HK-2 (cell line): ENCODE data around the gene CAPN12.
"Not testable (repeated sequence)": the region's sequence is repeated elsewhere in the genome, so short reads cannot be mapped to it uniquely, and the experiment has no call there.

ENCODE experiments used
- DNase-seq: peaks from one replicate; pipeline ENCODE4 v3.0.0-alpha.2; 2018; ENCODE audit not compliant: unreplicated experiment

The CAPN12 gene, protein sequence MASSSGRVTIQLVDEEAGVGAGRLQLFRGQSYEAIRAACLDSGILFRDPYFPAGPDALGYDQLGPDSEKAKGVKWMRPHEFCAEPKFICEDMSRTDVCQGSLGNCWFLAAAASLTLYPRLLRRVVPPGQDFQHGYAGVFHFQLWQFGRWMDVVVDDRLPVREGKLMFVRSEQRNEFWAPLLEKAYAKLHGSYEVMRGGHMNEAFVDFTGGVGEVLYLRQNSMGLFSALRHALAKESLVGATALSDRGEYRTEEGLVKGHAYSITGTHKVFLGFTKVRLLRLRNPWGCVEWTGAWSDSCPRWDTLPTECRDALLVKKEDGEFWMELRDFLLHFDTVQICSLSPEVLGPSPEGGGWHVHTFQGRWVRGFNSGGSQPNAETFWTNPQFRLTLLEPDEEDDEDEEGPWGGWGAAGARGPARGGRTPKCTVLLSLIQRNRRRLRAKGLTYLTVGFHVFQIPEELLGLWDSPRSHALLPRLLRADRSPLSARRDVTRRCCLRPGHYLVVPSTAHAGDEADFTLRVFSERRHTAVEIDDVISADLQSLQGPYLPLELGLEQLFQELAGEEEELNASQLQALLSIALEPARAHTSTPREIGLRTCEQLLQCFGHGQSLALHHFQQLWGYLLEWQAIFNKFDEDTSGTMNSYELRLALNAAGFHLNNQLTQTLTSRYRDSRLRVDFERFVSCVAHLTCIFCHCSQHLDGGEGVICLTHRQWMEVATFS

DNA sequence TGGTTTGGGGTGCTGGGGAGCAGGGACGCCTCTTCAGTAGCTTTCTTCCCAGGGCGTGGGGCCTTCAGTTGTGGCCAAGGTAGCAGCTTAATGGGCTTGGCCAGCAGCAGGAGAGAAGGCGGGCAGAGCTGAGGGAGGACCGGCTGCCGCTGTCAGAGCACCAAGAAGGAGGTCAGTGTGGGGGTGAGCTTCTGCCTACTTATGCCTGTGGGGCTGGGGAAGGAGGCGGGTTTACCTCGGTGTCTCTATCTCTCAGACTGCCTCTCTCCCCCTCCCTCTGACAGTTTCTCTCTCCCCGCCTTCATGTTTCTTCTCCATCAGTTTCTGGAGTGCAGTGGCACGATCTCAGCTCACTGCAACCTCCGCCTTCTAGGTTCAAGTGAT is at the start of gene CAPN12:
Gene CAPN12, minus strand, starts transcription at position 177 of the 384 bp plus-strand sequence. CDS start 309 bp downstream, outside the sequence.
- no peak for DNase-seq

DNA sequence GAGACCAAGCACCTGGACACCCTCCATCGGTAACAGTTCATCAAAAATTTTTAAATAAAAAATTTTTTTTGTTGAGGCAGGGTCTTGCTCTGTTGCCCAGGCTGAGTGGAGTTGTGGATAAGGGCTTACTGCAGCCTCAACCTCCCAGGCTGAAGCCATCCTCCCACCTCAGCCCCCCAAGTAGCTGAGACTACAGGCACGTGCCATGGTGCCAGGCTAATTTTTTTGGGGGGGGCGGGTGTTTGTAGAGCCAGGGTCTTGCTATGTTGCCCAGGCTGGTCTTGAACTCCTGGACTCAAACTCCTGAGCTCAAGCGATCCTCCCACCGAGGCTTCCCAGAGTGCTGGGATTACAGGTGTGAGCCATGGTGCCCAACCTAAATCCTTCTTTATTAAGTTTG is 49.4 kb upstream of the CAPN12 start:
- no peak for DNase-seq

DNA sequence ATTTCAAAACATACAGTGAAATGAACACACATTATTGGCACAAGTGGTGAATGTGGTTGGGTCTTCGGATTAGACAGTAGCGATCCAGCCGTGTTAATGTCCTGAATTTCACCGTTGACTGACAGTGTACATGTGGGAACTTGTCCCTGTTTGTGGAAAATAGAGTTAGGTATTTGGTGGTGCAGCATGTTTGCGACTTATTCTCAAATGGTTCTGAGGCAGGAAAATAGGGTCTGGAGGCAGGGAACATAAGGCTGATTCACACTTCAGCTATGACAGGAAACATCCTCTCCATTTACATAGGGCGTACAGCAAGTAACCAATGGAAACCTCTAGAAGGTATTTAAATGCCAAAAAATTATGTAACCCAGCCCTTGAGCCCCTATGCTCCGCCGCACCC is 48.9 kb upstream of the CAPN12 start:
- no peak for DNase-seq

DNA sequence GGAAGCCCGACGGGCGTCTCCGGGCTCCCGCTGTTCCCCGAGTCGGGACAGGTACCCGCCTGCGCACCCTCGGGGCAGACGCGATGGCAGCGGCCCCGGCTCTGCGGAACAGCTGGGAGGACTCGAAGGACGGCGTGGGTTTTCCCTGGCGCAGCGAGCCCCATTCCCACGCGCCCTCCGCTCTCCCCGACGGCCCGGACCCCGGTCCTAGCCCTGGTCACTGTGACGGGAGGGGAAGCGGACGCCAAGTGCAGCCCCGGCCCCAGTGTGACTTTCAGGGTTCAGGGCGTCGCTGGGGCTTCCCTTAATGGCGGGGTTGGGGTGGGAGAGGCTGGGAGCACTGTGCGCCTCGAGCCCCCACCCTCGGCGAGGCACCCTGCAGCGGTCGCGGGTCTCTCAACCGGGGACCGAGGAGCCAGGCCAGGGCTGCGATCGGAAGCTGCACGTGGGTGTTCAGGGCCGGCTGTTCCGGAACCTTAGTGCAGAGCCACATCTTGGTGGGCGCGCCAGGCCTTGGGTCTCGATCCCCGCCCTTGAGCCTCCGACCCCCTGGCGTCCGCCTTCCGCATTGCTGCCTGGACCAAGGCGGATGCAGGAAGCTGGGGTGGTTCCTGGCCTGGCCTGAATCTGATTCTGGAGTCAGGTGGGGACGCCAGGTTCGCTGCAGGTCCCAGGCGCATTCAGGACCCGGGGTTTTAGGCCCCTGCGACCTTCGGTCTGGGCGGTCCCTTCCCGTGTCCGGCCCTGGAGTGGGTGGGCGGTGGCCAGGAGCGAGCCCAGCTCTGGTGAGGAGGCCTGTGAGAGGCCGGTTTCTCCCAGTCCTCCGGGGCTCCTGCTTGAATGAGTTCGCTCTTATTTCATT is 48.2 kb upstream of the CAPN12 start:
- DNase-seq = no peak

DNA sequence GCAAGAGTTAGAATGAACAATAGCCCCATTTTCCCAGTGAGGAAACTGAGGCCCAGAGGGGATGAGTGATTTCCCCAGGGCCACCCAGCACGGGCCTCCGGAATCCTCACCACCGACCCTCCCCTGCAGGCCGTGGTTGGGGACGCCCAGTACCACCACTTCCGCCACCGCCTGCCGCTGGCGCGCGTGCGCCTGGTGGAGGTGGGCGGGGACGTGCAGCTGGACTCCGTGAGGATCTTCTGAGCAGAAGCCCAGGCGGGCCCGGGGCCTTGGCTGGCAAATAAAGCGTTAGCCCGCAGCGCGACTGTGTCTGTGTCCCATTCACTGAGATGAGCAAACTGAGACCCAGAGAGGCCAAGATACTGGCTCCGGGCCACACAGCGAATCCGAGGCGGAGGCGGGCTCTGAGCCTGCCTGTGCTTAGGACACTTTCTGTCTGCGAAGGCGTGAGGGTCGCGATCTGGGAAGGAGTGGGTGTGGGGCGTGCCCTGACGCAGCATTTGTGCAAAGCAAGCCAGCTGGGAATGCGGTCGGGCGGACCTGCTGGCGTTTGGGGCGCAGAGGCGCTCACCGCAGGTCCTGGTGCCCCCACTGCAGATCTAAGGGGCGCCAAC is 47.3 kb upstream of the CAPN12 start:
- not testable (repeated sequence) for DNase-seq

DNA sequence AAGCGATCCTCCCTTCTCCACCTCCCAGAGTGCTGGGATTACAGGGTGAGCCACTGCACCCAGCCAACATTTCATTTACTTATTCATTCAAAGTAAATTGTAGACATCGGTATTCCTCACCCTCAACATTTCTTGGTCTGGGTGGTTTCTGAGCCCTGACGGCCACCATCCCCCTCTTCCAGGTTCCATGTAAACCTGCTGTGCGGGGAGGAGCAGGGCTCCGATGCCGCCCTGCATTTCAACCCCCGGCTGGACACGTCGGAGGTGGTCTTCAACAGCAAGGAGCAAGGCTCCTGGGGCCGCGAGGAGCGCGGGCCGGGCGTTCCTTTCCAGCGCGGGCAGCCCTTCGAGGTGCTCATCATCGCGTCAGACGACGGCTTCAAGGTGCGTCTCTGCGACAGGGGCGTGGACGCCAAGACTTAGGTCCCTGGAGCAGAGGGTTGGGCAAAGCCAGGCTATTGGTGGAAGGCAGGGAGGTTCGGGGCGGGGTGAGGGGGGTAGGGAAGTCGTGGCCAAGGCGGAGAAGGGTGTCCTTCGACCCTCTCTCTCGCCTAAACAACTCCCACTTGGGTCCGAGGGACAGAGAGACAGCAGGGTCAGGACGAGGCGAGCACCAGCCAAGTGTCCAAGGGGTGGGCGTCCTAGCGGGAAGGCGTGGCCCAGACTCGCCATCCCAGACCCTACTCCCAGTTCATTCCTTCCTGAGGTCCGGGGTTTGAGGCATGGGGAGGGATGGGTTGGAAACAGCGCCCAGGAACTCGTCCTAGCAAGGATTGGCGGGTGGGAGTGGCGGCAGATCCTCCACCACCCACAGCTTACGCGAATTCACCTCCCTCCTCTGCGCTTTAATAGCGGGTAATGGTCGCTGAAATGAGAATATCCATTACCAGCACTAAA is 46.5 kb upstream of the CAPN12 start:
- not testable (repeated sequence) for DNase-seq

DNA sequence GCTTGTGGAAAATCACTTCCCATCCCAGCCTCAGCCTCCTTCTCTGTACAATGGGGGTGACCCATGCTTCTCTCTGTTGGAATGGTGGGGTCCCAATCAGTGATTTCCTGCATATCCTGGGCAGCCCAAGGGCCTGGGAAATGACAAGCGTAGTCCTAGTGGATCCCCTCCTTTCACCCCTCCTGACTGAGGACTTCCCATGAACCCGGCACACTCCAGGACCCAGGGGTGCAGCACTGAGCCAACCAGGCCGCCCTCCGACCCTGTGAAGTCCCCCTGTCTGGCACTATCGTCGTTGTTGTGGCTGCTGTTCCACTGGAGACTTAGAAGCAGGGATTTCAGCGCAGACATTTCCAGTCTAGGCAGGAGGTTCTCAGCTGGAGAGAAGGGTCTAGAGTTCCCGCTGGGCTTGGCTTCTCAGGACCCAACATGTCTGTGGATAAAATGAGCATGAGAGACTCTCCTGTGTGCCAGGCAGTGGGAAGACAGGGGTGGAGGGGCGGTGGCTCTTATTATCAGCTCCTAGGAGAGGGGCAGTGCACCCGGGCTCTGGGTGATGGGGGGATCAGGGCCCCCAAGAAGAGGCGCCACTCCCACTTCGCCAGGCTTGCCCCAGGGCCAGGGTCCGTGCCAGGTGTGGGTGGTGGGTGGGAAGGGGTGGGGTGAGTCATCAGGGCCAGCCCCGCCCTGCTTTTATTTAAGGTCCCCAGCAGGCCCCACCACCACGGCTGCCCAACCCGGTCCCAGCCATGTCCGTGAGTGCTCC is 44.4 kb upstream of the CAPN12 start, which contains the start of gene LGALS7B:
Gene LGALS7B, plus strand, starts transcription at position 723 of the 766 bp plus-strand sequence. Its CDS starts 27 bp downstream, at position 750.
- DNase-seq = no peak

DNA sequence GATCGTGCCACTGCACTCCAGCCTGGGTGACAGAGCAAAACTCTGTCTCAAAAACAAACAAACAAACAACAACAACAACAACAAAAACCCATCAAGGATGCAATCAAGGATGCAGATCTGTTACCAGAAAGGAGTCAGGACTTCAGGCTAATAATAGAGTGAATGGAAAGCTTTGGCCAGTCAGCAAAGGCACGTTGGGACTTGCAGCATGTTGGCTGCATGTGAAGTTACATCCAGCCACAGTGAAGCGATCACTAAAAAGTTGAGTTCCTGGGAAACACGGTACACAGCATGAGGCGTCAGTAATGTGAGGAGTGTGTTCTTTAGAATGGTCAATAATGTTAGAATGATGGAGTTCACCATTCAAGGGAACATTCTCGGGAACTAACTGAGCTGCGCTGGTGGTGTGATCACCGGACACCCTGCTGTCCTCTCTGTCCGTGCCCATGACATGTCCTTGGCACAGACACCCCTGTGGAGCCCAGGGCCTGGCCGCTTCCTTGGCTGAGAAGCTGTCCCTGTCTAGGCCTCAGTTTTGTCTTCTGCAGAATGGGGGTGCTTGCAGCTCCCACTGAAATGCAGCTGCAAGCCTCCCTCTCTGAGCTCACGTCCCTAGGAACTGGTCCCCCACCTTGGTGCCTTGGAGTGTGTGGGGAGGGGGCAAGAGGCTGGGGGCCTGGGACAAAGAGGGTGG is 42.4 kb upstream of the CAPN12 start:
- no peak for DNase-seq

DNA sequence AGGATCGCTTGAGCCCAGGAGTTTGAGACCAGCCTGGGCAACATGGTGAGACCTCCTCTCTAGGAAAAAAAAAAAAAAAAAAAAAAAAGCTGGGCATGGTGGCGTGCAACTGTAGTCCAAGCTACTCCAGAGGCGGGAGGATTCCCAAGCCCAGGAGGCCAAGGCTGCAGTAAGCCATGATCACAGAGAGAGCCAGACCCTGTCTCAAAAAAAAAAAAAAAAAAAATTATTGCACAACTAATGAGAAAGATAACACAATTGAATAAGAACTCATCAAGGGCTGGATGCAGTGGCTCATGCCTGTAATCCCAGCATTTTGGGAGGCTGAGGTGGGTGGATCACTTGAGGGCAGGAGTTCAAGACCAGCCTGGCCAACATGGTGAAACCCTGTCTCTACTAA is 41.8 kb upstream of the CAPN12 start:
- not testable (repeated sequence) for DNase-seq

DNA sequence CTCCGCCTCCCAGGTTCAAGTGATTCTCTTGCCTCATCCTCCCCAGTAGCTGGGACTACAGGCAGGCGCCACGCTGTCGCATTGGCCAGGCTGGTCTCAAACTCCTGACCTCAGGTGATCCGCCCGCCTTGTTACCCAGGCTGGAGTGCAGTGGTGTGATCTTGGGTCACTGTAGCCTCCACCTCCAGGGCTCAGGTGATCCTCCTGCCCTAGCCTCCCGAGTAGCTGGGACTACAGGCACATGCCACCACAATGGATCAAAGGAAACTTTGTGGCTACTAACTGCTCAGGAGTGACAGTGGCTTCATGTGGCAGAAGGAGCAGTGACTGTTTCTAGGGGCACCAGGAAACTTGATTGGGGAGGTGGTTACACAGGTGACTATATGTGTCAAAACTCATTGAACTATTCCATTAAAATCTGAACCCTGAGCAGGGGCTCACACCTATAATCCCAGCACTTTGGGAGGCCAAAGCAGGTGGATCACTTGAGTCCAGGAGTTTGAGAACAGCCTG is 41.0 kb upstream of the CAPN12 start:
- DNase-seq = no peak

DNA sequence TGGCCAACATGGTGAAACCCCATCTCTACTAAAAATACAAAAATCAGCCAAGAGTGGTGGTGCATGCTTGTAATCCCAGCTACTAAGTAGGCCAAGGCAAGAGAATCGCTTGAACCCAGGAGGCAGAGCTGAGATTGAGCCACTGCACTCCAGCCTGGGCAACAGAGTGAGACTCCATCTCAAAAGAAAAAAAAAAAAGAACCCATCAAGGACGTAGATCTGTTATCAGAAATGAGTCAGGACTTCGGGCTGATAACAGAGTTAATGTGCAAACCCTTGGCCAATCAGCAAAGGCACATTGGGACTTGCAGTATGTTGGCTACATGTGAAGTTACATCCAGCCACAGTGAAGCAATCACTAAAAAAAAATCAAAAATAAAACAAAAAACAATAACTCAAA is 40.0 kb upstream of the CAPN12 start:
- no peak for DNase-seq

DNA sequence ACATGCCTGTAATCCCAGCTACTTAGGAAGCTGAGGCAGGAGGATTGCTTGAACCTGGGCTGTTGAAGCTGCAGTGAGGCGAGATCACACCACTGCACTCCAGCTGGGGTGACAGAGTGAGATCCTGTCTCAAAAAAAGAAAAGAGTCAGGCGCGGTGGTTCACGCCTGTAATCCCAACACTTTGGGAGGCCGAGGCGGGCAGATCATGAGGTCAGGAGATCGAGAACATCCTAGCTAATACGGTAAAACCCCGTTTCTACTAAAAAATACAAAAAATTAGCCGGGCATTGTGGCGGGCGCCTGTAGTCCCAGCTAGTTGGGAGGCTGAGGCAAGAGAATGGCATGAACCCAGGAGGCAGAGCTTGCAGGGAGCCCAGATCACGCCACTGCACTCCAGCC is 37.9 kb upstream of the CAPN12 start:
- DNase-seq = not testable (repeated sequence)

DNA sequence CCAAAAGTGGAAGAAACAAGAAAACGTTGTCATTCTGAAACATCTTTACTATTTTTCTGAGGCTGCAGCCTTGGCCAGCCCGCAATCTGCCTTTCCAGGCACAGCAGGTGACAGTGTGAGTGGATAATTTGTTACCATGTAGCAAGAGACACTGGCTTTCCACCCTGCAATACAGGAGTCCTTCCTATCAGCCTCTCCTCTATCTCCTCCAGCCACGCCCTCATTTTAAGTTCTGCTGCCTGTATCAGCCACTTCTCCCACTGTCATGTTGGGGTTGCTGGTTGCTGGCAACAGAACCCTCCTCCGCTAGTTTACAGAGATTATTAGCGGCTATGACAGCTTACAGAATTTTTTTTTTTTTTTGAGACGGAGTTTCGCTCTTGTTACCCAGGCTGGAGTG is 36.8 kb upstream of the CAPN12 start:
- DNase-seq = no peak

DNA sequence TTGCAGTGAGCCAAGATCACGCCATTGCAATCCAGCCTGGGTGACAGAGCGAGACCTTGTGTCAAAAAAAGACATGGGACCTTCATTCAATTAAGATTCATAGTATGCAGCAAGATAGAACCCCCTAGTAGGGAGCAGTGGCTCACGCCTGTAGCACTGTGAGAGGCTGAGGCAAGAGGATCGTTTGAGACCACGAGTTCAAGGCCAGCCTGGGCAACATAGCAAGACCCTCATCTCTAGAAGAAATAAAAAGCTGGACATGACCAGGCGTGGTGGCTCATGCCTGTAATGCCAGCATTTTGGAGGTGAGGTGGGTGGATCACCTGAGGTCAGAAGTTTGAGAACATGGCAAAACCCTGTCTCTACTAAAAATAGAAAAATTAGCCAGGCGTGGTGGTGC is 36.2 kb upstream of the CAPN12 start:
- no peak for DNase-seq

DNA sequence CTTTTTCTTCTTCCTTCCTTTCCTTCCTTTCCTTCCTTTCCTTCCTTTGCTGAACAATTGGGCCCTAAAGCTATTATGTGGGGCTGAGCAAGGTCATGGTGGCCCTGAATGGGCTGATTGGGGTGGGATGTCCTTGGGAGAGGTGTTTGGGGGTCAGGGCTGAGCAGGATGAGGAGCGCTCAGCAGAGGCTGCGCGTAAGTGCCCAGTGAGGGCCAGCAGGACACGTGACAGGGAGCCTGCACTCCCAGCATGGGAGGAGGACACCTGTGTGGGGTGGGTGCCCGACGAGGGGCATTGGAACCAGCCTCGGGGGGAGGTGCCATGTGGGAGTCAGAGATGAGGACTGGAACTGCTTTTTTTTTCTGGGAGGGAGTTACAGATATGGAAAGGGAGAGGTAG is 34.5 kb upstream of the CAPN12 start:
- DNase-seq = no peak

DNA sequence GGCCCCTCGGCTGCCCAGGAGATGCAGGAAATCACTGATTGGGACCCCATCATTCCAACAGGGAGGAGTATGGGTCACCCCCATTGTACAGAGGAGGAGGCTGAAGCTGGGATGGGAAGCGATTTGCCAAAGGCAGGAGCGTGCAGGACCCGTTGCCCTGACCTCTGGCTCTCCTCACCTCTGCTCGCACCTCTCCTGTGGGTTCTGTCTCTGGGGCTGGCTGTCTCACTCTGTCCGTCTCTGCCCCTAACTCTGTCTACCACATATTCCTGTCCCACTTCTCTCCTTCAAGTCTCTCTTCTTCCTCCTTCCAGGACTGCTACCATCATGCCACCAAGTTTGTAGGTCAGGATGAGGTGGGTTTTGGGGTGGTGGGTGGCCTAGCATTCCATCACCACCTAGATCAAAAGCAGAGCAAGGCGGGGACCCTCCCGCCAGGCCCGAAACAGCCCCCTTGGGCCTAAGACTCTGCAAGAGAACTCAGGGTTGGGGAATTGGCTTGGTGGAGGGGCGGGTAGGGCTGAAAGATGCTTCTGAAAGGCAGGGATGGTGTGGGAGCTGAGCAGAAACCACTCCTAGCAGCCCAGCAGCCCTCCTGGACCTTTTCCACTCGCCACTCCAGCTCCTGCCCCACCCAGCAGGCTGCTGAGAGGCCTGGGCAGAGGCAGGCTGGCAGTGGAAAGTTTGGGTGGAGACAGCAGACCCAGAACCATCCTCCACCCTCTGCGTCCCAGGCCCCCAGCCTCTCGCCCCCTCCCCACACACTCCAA is 30.1 kb upstream of the CAPN12 start:
- DNase-seq = no peak

DNA sequence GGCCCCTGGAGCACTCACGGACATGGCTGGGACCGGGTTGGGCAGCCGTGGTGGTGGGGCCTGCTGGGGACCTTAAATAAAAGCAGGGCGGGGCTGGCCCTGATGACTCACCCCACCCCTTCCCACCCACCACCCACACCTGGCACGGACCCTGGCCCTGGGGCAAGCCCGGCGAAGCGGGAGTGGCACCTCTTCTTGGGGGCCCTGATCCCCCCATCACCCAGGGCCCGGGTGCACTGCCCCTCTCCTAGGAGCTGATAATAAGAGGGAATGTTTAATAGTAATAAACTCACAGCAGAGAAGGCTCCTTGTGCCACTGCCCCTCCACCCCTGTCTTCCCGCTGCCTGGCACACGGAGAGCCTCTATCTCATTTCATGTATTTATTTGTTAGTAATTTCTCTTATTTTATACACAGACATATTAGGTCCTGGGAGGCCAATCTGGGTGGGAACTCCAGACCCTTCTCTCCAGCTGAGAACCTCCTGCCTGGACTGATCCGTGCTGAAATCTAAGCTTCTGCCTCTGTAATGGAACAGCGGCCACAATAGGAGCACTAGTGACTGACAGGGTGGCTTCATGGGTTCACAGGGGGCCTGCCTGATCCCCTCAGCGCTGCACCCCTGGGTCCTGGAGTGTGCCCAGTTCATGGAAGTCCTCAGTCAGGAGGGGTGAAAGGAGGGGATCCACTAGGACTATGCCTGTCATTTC is 29.3 kb upstream of the CAPN12 start, which contains the start of gene LGALS7:
Gene LGALS7, minus strand, starts transcription at position 49 of the 709 bp plus-strand sequence. Its CDS starts 25 bp downstream, at position 24.
- no peak for DNase-seq
